BJ (cell line): ENCODE measurements around the gene POLK. TPM values are rescaled to one million over a fixed set of nuclear protein-coding genes. Genes with fewer than 3 reads are reported as not detected.

ENCODE experiments used
- CTCF ChIA-PET: fragments of 350-600 bp; formaldehyde crosslinking; extraction: SDS; loops from one replicate; lab custom pipeline; 2021; ENCODE audit warnings: antibody characterized with exemption, inconsistent platforms; lab: Yijun Ruan, JAX
- POLR2A ChIA-PET: fragments of 300-600 bp; sonication (Branson Sonifier 250); formaldehyde crosslinking; extraction: SDS; loops from one replicate; lab custom pipeline; 2021; ENCODE audit warnings: antibody characterized with exemption; lab: Charles Lee
- DNase-seq: peaks from one replicate; pipeline ENCODE4 v3.0.0-alpha.2; 2011; ENCODE audit warnings: low read depth
- H3K27me3 ChIP-seq: 2 replicates; pipeline ENCODE4 v1.6.0; 2011; ENCODE audit warnings: low read length; ENCODE audit not compliant: control insufficient read depth, insufficient read depth
- H3K36me3 ChIP-seq: 2 replicates; pipeline ENCODE4 v1.5.1; 2011; ENCODE audit warnings: low read length; ENCODE audit not compliant: control insufficient read depth, insufficient read depth
- H3K4me3 ChIP-seq: 2 replicates; pipeline ENCODE4 v1.5.1; 2011; ENCODE audit warnings: low read depth, mild to moderate bottlenecking, control low read depth, low read length
- CTCF ChIP-seq: IDR thresholded peaks from 2 replicates; pipeline ENCODE4 v1.5.1; 2011; ENCODE audit warnings: low read depth, mild to moderate bottlenecking, control low read depth, inconsistent platforms, low read length, moderate library complexity; ENCODE audit not compliant: insufficient read depth
- polyA plus RNA-seq: library from polyadenylated mRNA; depleted of rRNA; stranded (reverse); fragments of >200 nt; gene quantifications from 2 replicates; pipeline ENCODE4 v1.2.3, GENCODE V29; 2011; rRNA removed
- small RNA-seq: library from RNA; depleted of rRNA; stranded (forward); fragments of <200 nt; gene quantifications from one replicate; pipeline ENCODE3, GENCODE V24; 2012; ENCODE audit warnings: low replicate concordance, low read depth; ENCODE audit not compliant: insufficient read length

POLK gene
- polyA plus RNA-seq, 1 experiment = 11.8 TPM

- DNase-seq = no peak
- CTCF ChIA-PET = interaction anchor here (1.1 kb wide), 1 partner anchor 11 kb away, joined by 3 read pairs; no protein-coding TSS in a partner anchor
These were observed 128.0 kb downstream of the POLK start for GRCh38 chr5:75639535-75640311.

GRCh38 chr5:75640395-75640794, 128.7 kb downstream of the POLK start:
- Histone ChIP-seq H3K27me3 (no peaks in the 10 kb centered on the region; the same call in 1 of the 2 replicates), H3K4me3 (no peak overlapping the region), H3K36me3 (no peaks in the 10 kb centered on the region)
- ChIA-PET POLR2A (no interaction called here), CTCF (interaction anchor here (1.1 kb wide), 1 partner anchor 11 kb away, joined by 3 read pairs; no protein-coding TSS in a partner anchor)
- TF ChIP-seq CTCF = no peak
- peak; percentile 82 for DNase-seq

More at GRCh38 chr5:75639535-75640311, 128.0 kb downstream of the POLK start:
- H3K36me3 ChIP-seq = no peaks in the 10 kb centered on the region
- no peak for TF ChIP-seq CTCF
- POLR2A ChIA-PET = no interaction called here
- no peak overlapping the region for H3K4me3 ChIP-seq
- no peaks in the 10 kb centered on the region; the same call in 1 of the 2 replicates for H3K27me3 ChIP-seq

GRCh38 chr5:75640826-75641225, 129.1 kb downstream of the POLK start:
- POLR2A ChIA-PET = no interaction called here
- TF ChIP-seq CTCF = no peak
- H3K4me3 ChIP-seq = no peak overlapping the region

GRCh38 chr5:75648712-75649111, 137.0 kb downstream of the POLK start:
- no peak overlapping the region for H3K4me3 ChIP-seq
- POLR2A ChIA-PET = no interaction called here
- TF ChIP-seq CTCF = no peak
- no peaks in the 10 kb centered on the region for H3K27me3 ChIP-seq
- CTCF ChIA-PET = no interaction called here
- H3K36me3 ChIP-seq = no peaks in the 10 kb centered on the region
- no peak for DNase-seq

More at GRCh38 chr5:75640826-75641225, 129.1 kb downstream of the POLK start:
- Histone ChIP-seq H3K36me3 (no peaks in the 10 kb centered on the region), H3K27me3 (no peaks in the 10 kb centered on the region; the same call in 1 of the 2 replicates)
- CTCF ChIA-PET = interaction anchor here (1.1 to 1.2 kb wide), 2 partner anchors 12 to 32 kb away, joined by 3 read pairs; no protein-coding TSS in a partner anchor
- DNase-seq = no peak

Small RNA genes lying within 50 kb of the gene (small RNA-seq; reads per million reads assigned to genes)
- not detected for gene RNU7-175P

Other genes starting within 250 kb of the POLK start
- 8.1 and 14.5 TPM in 2 replicates for gene HMGCR, start 174.7 kb upstream of the POLK start, polyA plus RNA-seq
- gene CERT1, start 262 bp upstream of the POLK start, polyA plus RNA-seq = 4.5 and 9.5 TPM in 2 replicates
- 0.18 and 0.32 TPM in 2 replicates for gene ANKDD1B, start 99.6 kb downstream of the POLK start, polyA plus RNA-seq
- gene POC5, start 205.5 kb downstream of the POLK start, polyA plus RNA-seq = 8.4 and 11.3 TPM in 2 replicates